ENCODE results near the gene PSMG3. TPM values are rescaled to one million over a fixed set of nuclear protein-coding genes. Genes with fewer than 3 reads are reported as not detected.

The PSMG3 gene
- total RNA-seq, 2 donors from 2014 or later, result 21.5 to 22.3 TPM

GRCh38 chr7:1535100-1535458, 34.8 kb downstream of the PSMG3 start:
- TF ChIP-seq CTCF (IDR thresholded peaks at IDR 0.05), result no peak
- H3K4me1 ChIP-seq, result peaks cover 0 to 77% of the 10 kb centered on the region in 2 donors
- DNase-seq (ENCODE audit: low spot score), result no peak
- H3K36me3 ChIP-seq, result peaks cover 17% of the 10 kb centered on the region
- no peak overlapping the region for H3K4me3 ChIP-seq
- H3K9me3 ChIP-seq, result no peaks in the 10 kb centered on the region
- H3K27ac ChIP-seq, result peak overlapping the region; percentile 99 to 100
- H3K27me3 ChIP-seq, result no peaks in the 10 kb centered on the region

GRCh38 chr7:1534330-1535099, 35.3 kb downstream of the PSMG3 start:
- DNase-seq (ENCODE audit: low spot score), result peak; percentile 57
- H3K27ac ChIP-seq, result peak overlapping the region; percentile 99 to 100
- no peaks in the 10 kb centered on the region for H3K27me3 ChIP-seq
- H3K4me3 ChIP-seq, result no peak overlapping the region
- H3K4me1 ChIP-seq, result peaks cover 0 to 76% of the 10 kb centered on the region in 2 donors
- no peaks in the 10 kb centered on the region for H3K9me3 ChIP-seq
- H3K36me3 ChIP-seq, result peaks cover 12% of the 10 kb centered on the region
- no peak for TF ChIP-seq CTCF (IDR thresholded peaks at IDR 0.05)

- no peaks in the 10 kb centered on the region for H3K27me3 ChIP-seq
- H3K9me3 ChIP-seq, result no peaks in the 10 kb centered on the region
- DNase-seq (ENCODE audit: low spot score), result peak; percentile 76
- H3K27ac ChIP-seq, result peak overlapping the region; percentile 99 to 100
- peaks cover 0 to 68% of the 10 kb centered on the region in 2 donors for H3K4me1 ChIP-seq
- H3K4me3 ChIP-seq, result peak overlapping the region; percentile 52 to 67
- TF ChIP-seq CTCF (IDR thresholded peaks at IDR 0.05), result no peak
- H3K36me3 ChIP-seq, result peaks cover 6% of the 10 kb centered on the region
These were observed 36.1 kb downstream of the PSMG3 start for GRCh38 chr7:1533547-1534329.

DNA sequence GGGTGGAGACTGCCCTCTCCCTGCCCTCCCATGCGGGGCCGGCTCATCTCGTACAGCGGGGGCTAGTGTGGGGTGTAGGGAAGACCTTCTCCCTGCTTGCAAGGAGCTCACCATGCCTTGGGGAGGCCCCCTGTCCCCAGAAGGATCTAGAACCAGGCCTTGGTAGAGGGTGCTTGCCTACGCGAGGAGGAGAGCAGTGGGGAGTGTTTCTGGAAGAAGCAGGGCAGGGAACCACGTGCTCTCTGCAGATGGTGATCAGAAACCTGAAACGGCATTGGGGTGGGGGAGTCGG, 36.6 kb downstream of the PSMG3 start:
- peak overlapping the region; percentile 99 to 100 for H3K27ac ChIP-seq
- no peaks in the 10 kb centered on the region for H3K27me3 ChIP-seq
- H3K36me3 ChIP-seq, result peaks cover 6% of the 10 kb centered on the region
- no peaks in the 10 kb centered on the region for H3K9me3 ChIP-seq
- DNase-seq (ENCODE audit: low spot score), result no peak
- H3K4me3 ChIP-seq, result peak overlapping the region; percentile 52 to 67
- TF ChIP-seq CTCF (IDR thresholded peaks at IDR 0.05), result no peak
- peaks cover 0 to 63% of the 10 kb centered on the region in 2 donors for H3K4me1 ChIP-seq

DNA sequence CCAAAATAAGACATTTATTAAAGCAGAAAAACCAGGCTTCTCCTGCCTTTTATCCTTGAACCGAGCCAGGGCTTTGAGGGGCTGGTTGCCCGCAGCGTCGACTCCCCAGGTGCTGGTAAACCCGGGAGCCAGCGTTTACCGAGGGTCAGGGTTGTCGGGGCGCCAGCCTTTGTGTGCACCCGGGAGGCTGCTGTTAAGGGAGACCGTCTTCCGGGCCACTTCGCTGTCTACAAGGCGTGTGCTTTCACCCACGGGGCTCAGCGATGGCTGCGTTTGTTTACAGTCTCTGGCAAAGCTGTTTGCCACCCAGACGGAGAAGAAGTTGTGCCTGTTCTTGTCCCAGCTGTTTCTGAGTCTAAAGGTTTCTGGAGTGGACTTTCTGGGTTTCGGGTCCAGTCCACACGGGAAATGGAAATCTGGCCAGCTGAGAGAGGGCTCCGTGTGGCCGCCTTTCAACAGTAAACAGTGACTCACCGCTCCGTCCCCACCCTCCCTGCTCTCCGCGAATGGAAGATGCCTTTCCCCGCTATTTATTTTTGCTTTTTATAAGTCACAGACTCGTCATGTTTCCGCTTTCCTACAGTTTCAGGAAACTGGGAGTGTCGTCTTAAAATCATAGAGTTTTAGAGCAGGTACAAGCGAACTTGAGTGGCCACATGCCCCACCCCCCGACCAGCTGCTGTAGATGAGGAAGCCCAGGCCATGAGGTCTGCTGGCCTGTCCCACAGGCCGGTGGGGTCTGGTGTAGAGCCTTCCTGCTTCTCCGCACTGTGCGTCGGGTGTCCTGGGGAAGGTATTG, 37.2 kb downstream of the PSMG3 start:
- Histone ChIP-seq H3K36me3 (peaks cover 6% of the 10 kb centered on the region), H3K9me3 (no peaks in the 10 kb centered on the region), H3K27ac (peak overlapping the region; percentile 99 to 100), H3K4me3 (peak overlapping the region; percentile 52 to 67), H3K27me3 (no peaks in the 10 kb centered on the region), H3K4me1 (peaks cover 0 to 57% of the 10 kb centered on the region in 2 donors)
- peak; percentile 96 for DNase-seq (ENCODE audit: low spot score)
- TF ChIP-seq CTCF (IDR thresholded peaks at IDR 0.05), result no peak
